HG02840 (cell line): Measurements from ENCODE around the gene CTDP1.

ENCODE experiments used
- ATAC-seq: cut with Tn5 transposase; IDR thresholded peaks from one replicate; pipeline ENCODE4 v1.9.1; 2021; ENCODE audit warnings: mild to moderate bottlenecking, moderate library complexity, moderate number of reproducible peaks; ENCODE audit not compliant: unreplicated experiment, low FRiP score

CTDP1 gene

GRCh38 chr18:79775441-79776221, 96.0 kb downstream of the CTDP1 start:
- no peak for ATAC-seq

- no peak for ATAC-seq
These were observed 97.1 kb downstream of the CTDP1 start for GRCh38 chr18:79776674-79777073.

GRCh38 chr18:79778291-79778791, 98.7 kb downstream of the CTDP1 start:
- no peak for ATAC-seq

GRCh38 chr18:79779021-79779699, 99.6 kb downstream of the CTDP1 start:
- no peak for ATAC-seq

GRCh38 chr18:79779700-79780190, 100.1 kb downstream of the CTDP1 start:
- no peak for ATAC-seq

- no peak for ATAC-seq
These were observed 100.9 kb downstream of the CTDP1 start for GRCh38 chr18:79780547-79780946.

GRCh38 chr18:79781331-79781941, 101.8 kb downstream of the CTDP1 start:
- no peak for ATAC-seq

- ATAC-seq: no peak
These were observed 103.1 kb downstream of the CTDP1 start for GRCh38 chr18:79782566-79783308.

- no peak for ATAC-seq
These were observed 104.7 kb downstream of the CTDP1 start for GRCh38 chr18:79784071-79784913.

- ATAC-seq: no peak
These were observed 105.6 kb downstream of the CTDP1 start for GRCh38 chr18:79784965-79785770.

- no peak for ATAC-seq
These were observed 106.2 kb downstream of the CTDP1 start for GRCh38 chr18:79785831-79786230.

GRCh38 chr18:79786304-79786703, 106.7 kb downstream of the CTDP1 start:
- ATAC-seq: no peak

- ATAC-seq: no peak
These were observed 107.4 kb downstream of the CTDP1 start for GRCh38 chr18:79786786-79787526.

- ATAC-seq: no peak
These were observed 107.9 kb downstream of the CTDP1 start for GRCh38 chr18:79787527-79787864.

GRCh38 chr18:79787865-79788733, 108.5 kb downstream of the CTDP1 start:
- no peak for ATAC-seq

GRCh38 chr18:79788734-79789085, 109.1 kb downstream of the CTDP1 start:
- no peak for ATAC-seq

- ATAC-seq: no peak
These were observed 109.7 kb downstream of the CTDP1 start for GRCh38 chr18:79789091-79789891.
